ENCODE results near the gene CDYL.

The CDYL gene

GRCh38 chr6:4940416-4940815, 164.2 kb downstream of the CDYL start:
- no peak for DNase-seq

DNA sequence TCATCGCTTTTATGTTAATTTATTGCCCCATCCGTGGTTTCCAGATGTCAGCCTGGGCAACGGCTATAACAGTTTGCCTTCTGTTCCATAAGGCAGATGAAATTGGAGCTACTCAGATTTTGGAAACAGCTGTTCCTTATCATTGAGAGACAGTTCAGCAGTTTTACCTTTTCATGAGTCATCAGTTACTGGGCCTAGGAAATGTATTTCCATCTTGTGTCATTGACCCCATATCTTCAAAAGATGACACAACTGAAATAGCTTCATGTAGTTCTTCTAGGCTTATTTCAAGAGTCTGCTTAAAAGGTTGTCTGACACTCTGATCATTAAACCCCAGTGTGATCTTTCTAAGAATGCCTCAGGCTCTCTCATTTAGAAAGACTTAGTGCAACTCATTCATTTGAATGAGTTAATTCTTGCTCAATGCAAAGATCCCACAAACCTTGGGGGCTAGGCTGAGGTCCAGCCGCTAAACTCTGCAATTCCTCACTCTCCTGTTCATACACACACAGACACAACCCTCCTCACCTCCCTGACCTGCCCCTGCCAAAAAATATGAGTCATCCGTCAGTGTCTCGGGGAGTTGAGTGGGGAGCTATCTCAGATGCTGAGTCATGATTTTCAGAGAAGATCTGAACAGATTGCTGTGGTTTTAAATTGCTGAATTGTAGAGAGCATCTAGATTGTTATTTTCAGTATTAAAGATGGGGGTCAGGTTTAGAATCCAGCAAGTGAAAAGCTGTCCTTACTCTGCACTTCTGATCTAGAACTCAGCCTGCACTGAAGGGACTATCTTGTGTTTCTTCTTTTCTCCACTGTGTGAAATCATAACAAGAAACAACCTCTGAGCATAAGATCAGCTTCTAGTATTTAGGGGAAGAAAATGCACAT, 165.8 kb downstream of the CDYL start:
- DNase-seq: peak; percentile 22

DNA sequence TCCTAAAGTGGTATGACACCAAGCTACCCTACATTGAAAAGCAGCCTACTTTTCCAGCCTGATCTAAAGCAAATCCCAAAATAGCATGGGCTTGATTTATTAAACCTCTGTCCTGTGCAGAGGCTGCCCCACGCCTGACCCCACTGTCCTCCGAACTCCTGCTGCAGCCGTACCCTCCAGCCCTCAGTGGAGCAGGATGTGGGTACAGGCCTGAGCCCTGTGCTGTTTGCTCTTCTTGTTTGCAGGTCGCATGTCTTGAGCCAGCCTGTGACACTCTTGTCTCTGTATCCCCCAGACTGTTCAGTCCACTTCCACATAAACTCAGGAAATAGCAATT, 166.4 kb downstream of the CDYL start:
- DNase-seq: no peak

- DNase-seq: no peak
Observed at GRCh38 chr6:4943716-4944115, 167.5 kb downstream of the CDYL start.

GRCh38 chr6:4944325-4944724, 168.1 kb downstream of the CDYL start:
- DNase-seq: no peak

GRCh38 chr6:4946521-4946920, 170.3 kb downstream of the CDYL start:
- DNase-seq: no peak

DNA sequence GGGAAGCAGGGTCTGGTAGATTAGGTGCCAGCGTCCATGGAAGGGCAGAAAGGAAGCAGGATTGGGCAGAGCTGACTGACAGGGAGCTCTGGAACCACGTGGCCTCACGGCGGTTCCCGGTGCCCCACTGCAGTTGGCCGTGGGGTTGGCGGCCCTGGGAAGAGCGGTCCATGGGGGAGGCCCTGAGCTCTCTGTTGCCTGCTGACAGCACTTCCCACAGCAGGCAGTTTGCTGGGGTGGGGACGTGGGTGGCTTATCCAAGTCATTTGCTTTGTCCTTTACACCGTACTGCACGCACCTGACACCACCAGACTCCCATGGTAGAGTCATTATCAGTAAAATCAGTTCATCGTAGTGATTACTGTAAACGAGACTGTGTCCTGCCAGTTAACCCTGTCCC, 171.5 kb downstream of the CDYL start:
- DNase-seq: no peak

- peak; percentile 6 for DNase-seq
Observed at GRCh38 chr6:4948781-4949450, 172.7 kb downstream of the CDYL start.

- DNase-seq: no peak
Observed at GRCh38 chr6:4950076-4950475, 173.9 kb downstream of the CDYL start.

DNA sequence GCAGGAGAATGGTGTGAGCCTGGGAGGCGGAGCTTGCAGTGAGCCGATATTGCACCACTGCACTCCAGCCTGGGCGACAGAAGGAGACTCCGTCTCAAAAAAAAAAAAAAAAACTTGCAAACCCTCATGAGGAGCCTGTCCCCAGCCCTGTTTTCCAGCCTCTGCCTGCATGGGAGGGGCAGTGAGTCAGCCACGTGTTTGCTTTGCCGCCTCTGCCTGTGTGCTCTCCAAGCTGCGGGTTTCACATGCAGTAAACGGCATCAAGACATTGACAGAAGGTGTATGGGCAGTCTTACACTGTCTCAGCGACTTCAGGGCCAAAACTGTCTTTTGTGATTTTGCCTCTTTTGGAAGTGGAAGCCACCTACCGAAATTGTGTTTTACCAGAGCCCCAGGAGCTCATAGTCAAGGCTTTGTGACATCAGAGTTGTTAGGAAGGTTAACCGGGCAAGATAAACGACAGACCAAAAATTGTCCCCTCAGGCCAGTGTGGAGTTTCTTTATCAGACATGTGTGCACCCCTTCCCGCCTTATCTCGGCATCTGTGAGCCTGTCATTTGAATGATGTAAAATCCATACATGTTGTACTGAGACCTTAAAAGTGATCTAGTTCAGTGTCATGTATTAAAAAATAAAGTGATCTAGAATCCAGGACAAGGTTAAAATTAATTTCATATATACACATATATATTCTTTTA, 174.8 kb downstream of the CDYL start:
- DNase-seq: no peak

DNA sequence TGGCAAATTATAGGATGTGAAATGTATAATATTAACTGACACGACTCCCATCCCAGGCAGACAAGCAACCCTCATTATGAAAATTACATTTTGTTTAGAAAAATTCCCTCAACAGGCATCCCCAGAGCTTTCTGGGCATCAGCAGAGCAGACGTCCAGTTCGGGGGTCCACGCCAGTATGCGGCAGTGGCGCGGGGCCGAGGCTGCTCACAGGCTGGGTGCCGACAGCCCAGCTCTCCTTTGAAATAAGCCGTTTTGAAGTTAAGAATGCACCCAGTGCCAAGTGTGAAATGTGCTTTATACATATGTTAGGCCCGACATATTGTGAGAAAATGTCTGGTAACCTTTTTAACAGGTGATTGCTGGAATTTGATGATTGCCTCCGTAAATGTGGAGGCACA, 177.2 kb downstream of the CDYL start:
- DNase-seq: no peak

GRCh38 chr6:4956625-4957024, 180.4 kb downstream of the CDYL start:
- no peak for DNase-seq

DNA sequence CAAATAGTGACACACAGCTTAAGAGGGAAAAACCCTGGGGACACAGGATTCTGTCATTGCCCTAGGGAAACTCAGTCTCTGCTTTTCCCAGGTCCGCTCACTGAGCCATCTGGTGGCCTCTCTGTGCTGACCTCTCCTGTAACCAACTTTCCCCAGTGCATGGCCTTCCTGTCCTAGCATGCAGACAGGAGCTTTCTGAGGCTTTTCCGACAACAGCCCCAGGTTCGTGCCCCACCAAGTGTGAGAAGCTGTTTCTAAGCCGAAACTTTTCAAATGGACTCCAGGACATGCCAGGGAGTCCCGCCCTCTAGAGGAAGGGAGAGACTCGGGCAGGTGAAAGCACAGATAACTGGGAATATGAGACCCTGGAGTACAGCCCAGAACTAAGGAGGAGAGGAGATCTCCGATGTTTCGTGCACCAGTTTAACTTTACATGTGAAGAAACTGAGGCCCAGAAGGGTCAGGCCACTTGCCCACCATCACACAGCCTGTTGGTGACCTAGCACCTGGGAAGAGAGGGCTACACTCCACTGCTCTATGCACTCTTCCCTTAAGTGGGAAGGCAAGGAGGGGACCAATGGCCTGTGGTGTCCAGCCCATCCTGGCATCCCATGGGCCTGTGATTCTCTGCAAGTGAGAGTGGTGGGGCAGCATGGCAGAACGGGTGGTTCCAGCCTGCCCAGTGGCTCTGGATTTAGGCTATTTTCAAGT, 181.5 kb downstream of the CDYL start:
- no peak for DNase-seq

DNA sequence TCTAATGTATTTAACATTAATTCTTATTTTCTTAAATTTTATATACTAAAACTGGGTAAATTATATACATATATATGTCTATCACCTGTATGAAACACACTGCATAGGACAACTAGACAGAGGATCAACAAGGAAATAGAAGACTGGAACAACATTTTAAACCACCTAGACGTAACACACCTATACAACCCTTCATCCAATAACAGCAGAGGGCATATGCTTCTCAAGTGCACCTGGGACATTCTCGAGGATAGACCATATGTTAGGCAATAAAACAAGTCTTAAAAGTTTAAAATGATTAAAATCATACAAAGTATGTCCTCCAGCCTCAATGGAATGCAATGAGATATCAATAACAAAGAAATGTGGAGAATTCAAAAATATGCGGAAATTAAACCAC, 182.4 kb downstream of the CDYL start:
- no peak for DNase-seq

DNA sequence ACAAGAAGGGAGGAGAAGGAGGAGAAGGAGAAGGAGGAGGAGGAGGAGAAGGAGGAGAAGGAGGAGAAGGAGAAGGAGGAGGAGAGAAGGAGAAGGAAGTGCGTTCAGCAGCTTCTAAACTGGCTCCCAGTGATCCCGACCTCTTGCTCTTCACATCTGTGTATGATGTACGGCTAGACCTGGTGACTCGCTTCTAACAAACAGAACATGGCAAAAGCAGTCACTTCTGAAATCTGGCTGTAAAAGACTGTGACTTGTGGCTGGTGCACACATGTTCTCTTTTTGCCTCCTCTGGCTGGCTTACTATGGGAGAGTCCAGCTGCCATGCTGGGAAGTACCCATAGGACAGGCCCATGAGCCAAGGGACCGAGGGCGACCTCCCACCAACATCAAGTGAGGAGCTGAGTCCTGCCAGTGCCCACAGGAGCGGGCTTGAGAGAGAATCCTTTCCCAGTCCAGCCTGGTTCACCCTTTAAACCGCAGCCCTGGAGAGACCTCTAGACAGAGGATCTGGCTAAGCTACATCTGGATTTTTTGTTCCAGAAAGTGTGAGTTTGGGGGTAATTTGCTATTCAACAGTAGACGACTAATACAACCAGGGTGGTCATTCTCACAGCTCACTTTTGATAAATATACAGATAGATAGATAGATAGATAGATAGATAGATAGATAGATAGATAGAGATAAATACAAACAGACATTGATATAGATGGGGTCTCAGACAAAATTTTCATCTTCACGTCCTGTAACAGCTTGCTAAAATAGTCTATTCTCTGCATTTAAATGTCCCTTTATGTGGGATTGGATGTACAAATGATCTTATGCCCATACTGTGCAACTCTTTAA, 185.3 kb downstream of the CDYL start:
- no peak for DNase-seq

GRCh38 chr6:4962905-4963304, 186.7 kb downstream of the CDYL start:
- no peak for DNase-seq

- DNase-seq: no peak
Observed at GRCh38 chr6:4964675-4965561, 188.7 kb downstream of the CDYL start.

GRCh38 chr6:4965562-4966389, 189.6 kb downstream of the CDYL start:
- no peak for DNase-seq

- DNase-seq: no peak
Observed at GRCh38 chr6:4967301-4968030, 191.3 kb downstream of the CDYL start.

Measured in DMS79 treated with DMSO at 0.1 percent for 48 hours (cell line).